PC-3 (cell line): Measurements from ENCODE around the gene HASPIN. TPM values are rescaled to one million over a fixed set of nuclear protein-coding genes. Genes with fewer than 3 reads are reported as not detected.

Experiments
- ATAC-seq: fragments of 200-7000 bp; cut with Tn5 transposase; 2 replicates; pipeline ENCODE4 v1.9.1; 2020; ENCODE audit warnings: mild to moderate bottlenecking, moderate library complexity
- BruUV-seq: library from RNA; stranded (reverse); fragments of 400-500 nt; replicated peaks from 2 replicates; lab custom pipeline; 2021; lab: Mats Ljungman, UMichigan
- CTCF ChIA-PET: fragments of 300-600 bp; sonication (Branson Sonifier 250); formaldehyde crosslinking; loops from one replicate; lab custom pipeline; 2022; ENCODE audit warnings: antibody characterized with exemption; lab: Charles Lee
- POLR2A ChIA-PET: fragments of 300-600 bp; sonication (Branson Sonifier 250); formaldehyde crosslinking; loops from one replicate; lab custom pipeline; 2022; ENCODE audit warnings: antibody characterized with exemption; ENCODE audit not compliant: unreplicated experiment; lab: Charles Lee
- DNase-seq: peaks from one replicate; pipeline ENCODE4 v3.0.0-alpha.2; 2015
- H2AFZ ChIP-seq: fragments of 300-600 bp; sonication (generic); 2 replicates; pipeline ENCODE4 v1.6.0; 2016; ENCODE audit warnings: antibody characterized with exemption, low read length
- H3F3A ChIP-seq: fragments of 300-600 bp; sonication (generic); one replicate; pipeline ENCODE4 v1.6.0; 2017; ENCODE audit warnings: antibody characterized with exemption, low read length, control low read depth, mild to moderate bottlenecking; ENCODE audit not compliant: unreplicated experiment
- H3K27ac ChIP-seq: fragments of 300-600 bp; sonication (generic); 2 replicates; pipeline ENCODE4 v1.5.1; 2016; ENCODE audit warnings: mild to moderate bottlenecking, low read length
- H3K27me3 ChIP-seq: fragments of 300-600 bp; sonication (generic); 2 replicates; pipeline ENCODE4 v1.6.1; 2016; ENCODE audit warnings: low read length, mixed read lengths
- H3K36me3 ChIP-seq: fragments of 300-600 bp; sonication (generic); 2 replicates; pipeline ENCODE4 v1.6.1; 2016; ENCODE audit warnings: low read depth, mixed run types, low read length, mixed read lengths
- H3K4me1 ChIP-seq: fragments of 300-600 bp; sonication (generic); 2 replicates; pipeline ENCODE4 v1.5.1; 2016; ENCODE audit warnings: low read length; ENCODE audit not compliant: insufficient read depth
- H3K4me2 ChIP-seq: fragments of 300-600 bp; sonication (generic); 2 replicates; pipeline ENCODE4 v1.6.0; 2016; ENCODE audit warnings: low read length
- H3K4me3 ChIP-seq: fragments of 300-600 bp; sonication (generic); 2 replicates; pipeline ENCODE4 v1.5.1; 2016; ENCODE audit warnings: mild to moderate bottlenecking, low read length, mixed read lengths
- H3K79me2 ChIP-seq: fragments of 300-600 bp; sonication (generic); 2 replicates; pipeline ENCODE4 v1.6.1; 2017; ENCODE audit warnings: low read length, mixed read lengths
- H3K9ac ChIP-seq: fragments of 300-600 bp; sonication (generic); 2 replicates; pipeline ENCODE4 v1.6.0; 2016; ENCODE audit warnings: mild to moderate bottlenecking, low read length
- H3K9me2 ChIP-seq: fragments of 300-600 bp; sonication (generic); replicated peaks from 2 replicates; pipeline ENCODE4 v1.6.1; 2016; ENCODE audit warnings: mixed run types, low read length, mixed read lengths
- H3K9me3 ChIP-seq: fragments of 300-600 bp; sonication (generic); 2 replicates; pipeline ENCODE4 v1.6.1; 2016; ENCODE audit warnings: low read length, mixed read lengths
- H4K20me1 ChIP-seq: fragments of 300-600 bp; sonication (generic); 2 replicates; pipeline ENCODE4 v1.6.1; 2016; ENCODE audit warnings: low read length, mixed read lengths
- EZH2 ChIP-seq: fragments of 300-600 bp; sonication (generic); IDR thresholded peaks from one replicate; pipeline ENCODE4 v1.6.1; 2017; ENCODE audit warnings: antibody characterized with exemption, mild to moderate bottlenecking, low read length; ENCODE audit not compliant: unreplicated experiment
- EZH2phosphoT487 ChIP-seq: fragments of 300-600 bp; sonication (generic); IDR thresholded peaks from 2 replicates; pipeline ENCODE4 v1.6.1; 2018; ENCODE audit warnings: mild to moderate bottlenecking, antibody characterized with exemption, low read length, borderline replicate concordance
- intact Hi-C: fragments of 100-400 bp; cut with micrococcal nuclease; formaldehyde crosslinking; loops from 2 replicates; pipeline ENCODE4 v1.9.0; 2023
- total RNA-seq: library from RNA; depleted of rRNA; stranded (reverse); fragments of >200 nt; gene quantifications from 2 replicates; pipeline ENCODE4 v1.2.3, GENCODE V29; 2014
- TF ChIP-seq, protein P1 (sequence below): fragments of 300-600 bp; sonication (generic); conservative IDR thresholded peaks from 2 replicates; pipeline ENCODE4 v1.5.1; 2017; ENCODE audit warnings: antibody characterized with exemption, low read depth, mild to moderate bottlenecking, low read length

Gene HASPIN
- total RNA-seq, 1 experiment from 2014 or later = 10.6 TPM

DNA sequence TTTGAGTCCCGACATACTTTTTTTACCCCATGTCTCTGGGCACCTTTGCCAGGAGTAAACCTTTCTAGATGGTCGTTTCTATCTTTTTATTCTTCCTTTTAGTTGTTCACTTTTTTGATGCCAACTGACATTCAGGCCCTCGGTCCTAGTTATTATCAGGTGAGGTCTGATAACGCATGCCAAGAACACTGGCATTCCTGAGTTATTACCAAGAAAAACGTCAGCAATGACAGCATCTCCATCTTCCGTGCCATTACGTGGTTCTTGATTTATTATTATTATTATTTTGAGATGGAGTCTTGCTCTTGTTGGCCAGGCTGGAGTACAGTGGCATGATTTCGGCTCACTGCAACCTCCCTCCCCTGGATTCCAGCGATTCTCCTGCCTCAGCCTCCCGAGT is 21.4 kb downstream of the HASPIN start:
- POLR2A ChIA-PET = no interaction called here

DNA sequence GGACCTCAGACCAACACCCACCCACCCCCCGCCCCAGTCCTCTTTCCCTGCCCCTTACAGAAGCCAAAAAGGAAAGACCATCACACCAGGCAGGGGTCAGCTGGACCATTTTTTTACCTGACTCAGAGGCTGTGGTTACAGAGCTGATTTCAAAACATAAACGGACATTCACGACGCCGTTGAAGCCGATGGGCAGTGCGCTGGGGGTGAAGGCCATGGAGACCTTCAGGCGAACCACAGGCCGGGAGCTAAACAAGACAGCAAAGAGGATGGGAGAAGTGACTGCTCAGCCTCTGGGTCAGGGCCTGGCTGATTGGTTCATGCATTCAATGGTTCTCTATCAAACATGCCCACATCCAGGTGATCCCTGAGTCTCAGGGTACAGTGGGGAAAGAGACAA is 24.1 kb downstream of the HASPIN start:
- ChIA-PET POLR2A (no interaction called here), CTCF (no interaction called here)
- Histone ChIP-seq H3K4me3 (no peak overlapping the region), H3K4me2 (no peak overlapping the region), H3F3A (no peaks in the 10 kb centered on the region), H3K79me2 (no peaks in the 10 kb centered on the region), H3K27me3 (no peaks in the 10 kb centered on the region), H3K27ac (no peak overlapping the region), H3K9me2 (no peaks in the 10 kb centered on the region), H3K36me3 (no peaks in the 10 kb centered on the region), H3K9me3 (no peaks in the 10 kb centered on the region), H4K20me1 (no peaks in the 10 kb centered on the region), H3K4me1 (no peaks in the 10 kb centered on the region), H3K9ac (no peak overlapping the region), H2AFZ (no peak overlapping the region)
- DNase-seq (no peak), ATAC-seq (no peak)
- intact Hi-C loops = no loop called here
- BruUV-seq = no TSS peak
- no peak for TF ChIP-seq EZH2phosphoT487
- TF ChIP-seq, protein P1, sequence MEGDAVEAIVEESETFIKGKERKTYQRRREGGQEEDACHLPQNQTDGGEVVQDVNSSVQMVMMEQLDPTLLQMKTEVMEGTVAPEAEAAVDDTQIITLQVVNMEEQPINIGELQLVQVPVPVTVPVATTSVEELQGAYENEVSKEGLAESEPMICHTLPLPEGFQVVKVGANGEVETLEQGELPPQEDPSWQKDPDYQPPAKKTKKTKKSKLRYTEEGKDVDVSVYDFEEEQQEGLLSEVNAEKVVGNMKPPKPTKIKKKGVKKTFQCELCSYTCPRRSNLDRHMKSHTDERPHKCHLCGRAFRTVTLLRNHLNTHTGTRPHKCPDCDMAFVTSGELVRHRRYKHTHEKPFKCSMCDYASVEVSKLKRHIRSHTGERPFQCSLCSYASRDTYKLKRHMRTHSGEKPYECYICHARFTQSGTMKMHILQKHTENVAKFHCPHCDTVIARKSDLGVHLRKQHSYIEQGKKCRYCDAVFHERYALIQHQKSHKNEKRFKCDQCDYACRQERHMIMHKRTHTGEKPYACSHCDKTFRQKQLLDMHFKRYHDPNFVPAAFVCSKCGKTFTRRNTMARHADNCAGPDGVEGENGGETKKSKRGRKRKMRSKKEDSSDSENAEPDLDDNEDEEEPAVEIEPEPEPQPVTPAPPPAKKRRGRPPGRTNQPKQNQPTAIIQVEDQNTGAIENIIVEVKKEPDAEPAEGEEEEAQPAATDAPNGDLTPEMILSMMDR = no peak
- TF ChIP-seq EZH2 = no peak

More for the DNA sequence above, 21.4 kb downstream of the HASPIN start:
- no peak overlapping the region for H2AFZ ChIP-seq
- H3K9ac ChIP-seq = no peak overlapping the region
- no TSS peak for BruUV-seq
- no peaks in the 10 kb centered on the region for H3K4me1 ChIP-seq
- H4K20me1 ChIP-seq = no peaks in the 10 kb centered on the region
- no peaks in the 10 kb centered on the region for H3K27me3 ChIP-seq
- no peak overlapping the region for H3K4me3 ChIP-seq
- H3K4me2 ChIP-seq = no peak overlapping the region
- ATAC-seq (no peak), DNase-seq (no peak)
- no peaks in the 10 kb centered on the region for H3K36me3 ChIP-seq
- intact Hi-C loops = no loop called here
- H3K9me3 ChIP-seq = no peaks in the 10 kb centered on the region
- no peak overlapping the region for H3K27ac ChIP-seq
- no peaks in the 10 kb centered on the region for H3K79me2 ChIP-seq
- TF ChIP-seq, protein P1 = no peak
- TF ChIP-seq EZH2 (no peak), EZH2phosphoT487 (no peak)
- CTCF ChIA-PET = no interaction called here
- H3K9me2 ChIP-seq = no peaks in the 10 kb centered on the region
- H3F3A ChIP-seq = no peaks in the 10 kb centered on the region

DNA sequence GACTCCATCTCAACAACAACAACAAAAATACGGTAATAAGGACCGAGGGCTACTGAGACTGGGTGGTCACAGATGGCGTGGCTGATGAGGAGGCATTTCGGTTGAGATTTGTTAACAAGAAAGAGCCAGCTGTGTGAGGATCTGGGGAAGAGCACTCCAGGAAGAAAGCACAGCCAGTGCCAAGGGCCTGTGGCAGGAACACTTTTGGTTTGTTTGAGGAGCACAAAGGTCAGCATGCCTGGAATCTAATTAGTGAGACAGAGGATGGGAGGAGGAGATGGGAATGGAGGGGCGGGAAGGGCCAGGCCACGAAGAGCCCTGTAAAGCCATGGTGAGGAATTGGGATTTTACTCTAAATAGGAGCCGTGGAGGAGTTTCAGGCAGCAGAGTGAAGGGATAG is 24.9 kb downstream of the HASPIN start:
- intact Hi-C loops = no loop called here
- TF ChIP-seq, protein P1 = no peak
- TF ChIP-seq EZH2phosphoT487 (no peak), EZH2 (no peak)
- Histone ChIP-seq H3K27ac (no peak overlapping the region), H3K4me1 (no peaks in the 10 kb centered on the region), H3F3A (no peaks in the 10 kb centered on the region), H3K4me2 (no peak overlapping the region), H4K20me1 (no peaks in the 10 kb centered on the region), H3K79me2 (no peaks in the 10 kb centered on the region), H3K4me3 (no peak overlapping the region), H3K9ac (no peak overlapping the region), H3K9me2 (no peaks in the 10 kb centered on the region), H3K27me3 (no peaks in the 10 kb centered on the region), H3K36me3 (no peaks in the 10 kb centered on the region), H2AFZ (no peak overlapping the region), H3K9me3 (no peaks in the 10 kb centered on the region)
- BruUV-seq = no TSS peak
- no peak for ATAC-seq
- no peak for DNase-seq
- POLR2A ChIA-PET = no interaction called here
- CTCF ChIA-PET = no interaction called here
